ENCODE data around the gene RGMA. TPM values are rescaled to one million over a fixed set of nuclear protein-coding genes. Genes with fewer than 3 reads are reported as not detected.

RGMA gene
- total RNA-seq, 6 experiments from 2014 or later, result 0.06 to 0.32 (median 0.25) TPM; not detected in 2

DNA sequence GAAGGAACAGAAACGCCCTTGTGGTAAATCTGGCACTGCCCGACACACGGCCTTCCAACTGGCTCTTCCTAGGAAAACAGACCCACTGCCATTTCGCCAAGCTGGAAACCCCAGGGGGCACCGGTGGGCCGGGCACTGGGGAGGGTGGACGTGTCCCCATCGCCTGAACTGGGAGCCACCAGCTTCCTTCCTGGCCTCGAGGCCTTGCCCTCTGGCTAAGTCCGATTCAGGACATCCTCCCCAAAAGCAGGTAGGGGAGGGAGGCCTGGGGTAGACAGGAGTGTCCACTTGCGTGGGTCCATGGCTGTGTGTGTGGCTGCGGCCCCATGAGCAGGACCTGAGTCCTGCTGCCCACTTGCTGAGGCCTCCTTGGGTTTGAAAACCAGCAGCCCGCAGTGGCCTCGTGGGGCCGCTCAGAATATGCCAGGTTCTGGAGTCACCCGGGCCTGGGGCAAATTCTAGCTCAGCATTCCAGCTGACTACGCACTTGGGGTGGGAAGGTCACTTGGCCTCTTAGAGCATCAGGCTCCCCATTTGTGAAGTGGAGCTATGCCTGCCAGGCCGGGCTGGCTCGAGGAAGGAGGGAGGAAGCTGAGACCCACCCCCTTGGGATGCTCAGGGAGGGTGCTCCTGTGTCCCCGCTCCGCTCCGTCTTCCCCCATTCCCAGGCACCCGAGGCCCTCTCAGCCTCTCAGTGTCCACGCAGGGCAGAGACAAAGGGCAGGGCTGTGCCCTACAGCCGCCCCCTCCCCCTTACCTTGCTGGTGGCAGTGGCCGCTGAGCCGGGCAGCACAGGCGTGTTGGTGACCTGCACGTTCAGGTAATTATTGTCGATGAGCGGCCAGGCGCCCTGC lies 37.5 kb downstream of the RGMA start:
- Histone ChIP-seq H3K36me3 (no peaks in the 10 kb centered on the region), H3K27me3 (no peaks in the 10 kb centered on the region), H3K27ac (no peak overlapping the region), H3K4me3 (no peak overlapping the region), H3K4me1 (no peaks in the 10 kb centered on the region), H3K9me3 (no peaks in the 10 kb centered on the region)
- WGBS (ENCODE audit: insufficient coverage, low coverage, low lambda C conversion rate, missing lambda C conversion rate), result 80% methylated on average over 9 of the region's 32 CpGs
- TF ChIP-seq, protein P1, sequence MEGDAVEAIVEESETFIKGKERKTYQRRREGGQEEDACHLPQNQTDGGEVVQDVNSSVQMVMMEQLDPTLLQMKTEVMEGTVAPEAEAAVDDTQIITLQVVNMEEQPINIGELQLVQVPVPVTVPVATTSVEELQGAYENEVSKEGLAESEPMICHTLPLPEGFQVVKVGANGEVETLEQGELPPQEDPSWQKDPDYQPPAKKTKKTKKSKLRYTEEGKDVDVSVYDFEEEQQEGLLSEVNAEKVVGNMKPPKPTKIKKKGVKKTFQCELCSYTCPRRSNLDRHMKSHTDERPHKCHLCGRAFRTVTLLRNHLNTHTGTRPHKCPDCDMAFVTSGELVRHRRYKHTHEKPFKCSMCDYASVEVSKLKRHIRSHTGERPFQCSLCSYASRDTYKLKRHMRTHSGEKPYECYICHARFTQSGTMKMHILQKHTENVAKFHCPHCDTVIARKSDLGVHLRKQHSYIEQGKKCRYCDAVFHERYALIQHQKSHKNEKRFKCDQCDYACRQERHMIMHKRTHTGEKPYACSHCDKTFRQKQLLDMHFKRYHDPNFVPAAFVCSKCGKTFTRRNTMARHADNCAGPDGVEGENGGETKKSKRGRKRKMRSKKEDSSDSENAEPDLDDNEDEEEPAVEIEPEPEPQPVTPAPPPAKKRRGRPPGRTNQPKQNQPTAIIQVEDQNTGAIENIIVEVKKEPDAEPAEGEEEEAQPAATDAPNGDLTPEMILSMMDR (IDR thresholded peaks at IDR 0.05), result no peak
- no peak for TF ChIP-seq POLR2A (IDR thresholded peaks at IDR 0.05)
- no peak for ATAC-seq
- intact Hi-C loops (cut with DNase I), result no loop called here
- DNase-seq, result peak in 1 of 3 donors; percentile 40

DNA sequence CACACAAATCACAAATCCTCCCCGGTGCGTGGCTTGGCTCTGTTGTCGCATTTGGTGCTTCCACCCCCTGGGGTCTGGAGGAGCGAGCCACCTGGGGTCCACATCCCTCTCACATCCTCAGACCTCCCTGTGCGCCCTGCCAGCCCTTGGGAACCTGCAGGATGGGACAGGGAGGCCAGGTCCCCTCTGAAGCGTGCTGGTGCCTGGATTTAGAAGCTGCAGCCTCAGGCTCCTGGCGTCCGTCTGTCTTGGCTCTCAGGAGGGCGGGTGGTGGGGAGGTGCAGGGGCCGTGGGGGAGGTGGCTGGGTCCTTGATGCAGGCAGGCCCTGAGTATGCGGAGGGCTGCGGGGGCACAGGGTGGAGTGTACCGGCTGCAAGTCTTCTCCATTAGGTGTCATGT lies 38.4 kb downstream of the RGMA start:
- DNase-seq (peak in 1 of 3 donors; percentile 44), ATAC-seq (no peak)
- WGBS (ENCODE audit: insufficient coverage, low coverage, low lambda C conversion rate, missing lambda C conversion rate), result 77% methylated on average over 5 of the region's 13 CpGs
- no peaks in the 10 kb centered on the region for H3K9me3 ChIP-seq
- intact Hi-C loops (cut with DNase I), result no loop called here
- H3K27ac ChIP-seq, result no peak overlapping the region
- H3K36me3 ChIP-seq, result no peaks in the 10 kb centered on the region
- TF ChIP-seq, protein P1 (IDR thresholded peaks at IDR 0.05), result no peak
- no peak for TF ChIP-seq POLR2A (IDR thresholded peaks at IDR 0.05)
- no peak overlapping the region for H3K4me3 ChIP-seq
- no peaks in the 10 kb centered on the region for H3K4me1 ChIP-seq
- no peaks in the 10 kb centered on the region for H3K27me3 ChIP-seq

- intact Hi-C loops (cut with DNase I), result no loop called here
- Histone ChIP-seq H3K4me3 (no peak overlapping the region), H3K36me3 (no peaks in the 10 kb centered on the region), H3K4me1 (no peaks in the 10 kb centered on the region), H3K27ac (no peak overlapping the region), H3K27me3 (no peaks in the 10 kb centered on the region), H3K9me3 (no peaks in the 10 kb centered on the region)
- no peak for DNase-seq
- no peak for ATAC-seq
- TF ChIP-seq, protein P1 (IDR thresholded peaks at IDR 0.05), result no peak
- TF ChIP-seq POLR2A (IDR thresholded peaks at IDR 0.05), result no peak
- 51% methylated on average over 5 of the region's 15 CpGs for WGBS (ENCODE audit: insufficient coverage, low coverage, low lambda C conversion rate, missing lambda C conversion rate)
Observed at GRCh38 chr15:93049914-93050578, 39.0 kb downstream of the RGMA start.

- TF ChIP-seq, protein P1 (IDR thresholded peaks at IDR 0.05), result no peak
- TF ChIP-seq POLR2A (IDR thresholded peaks at IDR 0.05), result no peak
- no peak overlapping the region for H3K4me3 ChIP-seq
- no peaks in the 10 kb centered on the region for H3K9me3 ChIP-seq
- WGBS (ENCODE audit: insufficient coverage, low coverage, low lambda C conversion rate, missing lambda C conversion rate), result 49% methylated on average over 7 of the region's 8 CpGs
- ATAC-seq, result no peak
- DNase-seq, result no peak
- no peaks in the 10 kb centered on the region for H3K27me3 ChIP-seq
- no peaks in the 10 kb centered on the region for H3K4me1 ChIP-seq
- intact Hi-C loops (cut with DNase I), result no loop called here
- H3K36me3 ChIP-seq, result no peaks in the 10 kb centered on the region
- H3K27ac ChIP-seq, result no peak overlapping the region
Observed at GRCh38 chr15:93049233-93049632, 39.8 kb downstream of the RGMA start.

Measured in right lobe of liver (tissue), 6 donors.